Glomerular endothelial cell (primary cell): Measurements from ENCODE around the gene GPR146. TPM values are rescaled to one million over a fixed set of nuclear protein-coding genes. Genes with fewer than 3 reads are reported as not detected.
"Not testable (repeated sequence)": the region's sequence is repeated elsewhere in the genome, so short reads cannot be mapped to it uniquely, and the experiment has no call there.

Experiments
- DNase-seq: peaks from one replicate; pipeline ENCODE4 v3.0.0-alpha.2; 2011; ENCODE audit warnings: low read depth, low spot score; ENCODE audit errors: extremely low read depth
- total RNA-seq: library from RNA; depleted of rRNA; stranded (reverse); fragments of >200 nt; gene quantifications from 2 replicates; pipeline ENCODE4 v1.2.3, GENCODE V29; 2015

The GPR146 gene, protein sequence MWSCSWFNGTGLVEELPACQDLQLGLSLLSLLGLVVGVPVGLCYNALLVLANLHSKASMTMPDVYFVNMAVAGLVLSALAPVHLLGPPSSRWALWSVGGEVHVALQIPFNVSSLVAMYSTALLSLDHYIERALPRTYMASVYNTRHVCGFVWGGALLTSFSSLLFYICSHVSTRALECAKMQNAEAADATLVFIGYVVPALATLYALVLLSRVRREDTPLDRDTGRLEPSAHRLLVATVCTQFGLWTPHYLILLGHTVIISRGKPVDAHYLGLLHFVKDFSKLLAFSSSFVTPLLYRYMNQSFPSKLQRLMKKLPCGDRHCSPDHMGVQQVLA
- 5.4 and 33.5 TPM in 2 replicates for total RNA-seq

DNA sequence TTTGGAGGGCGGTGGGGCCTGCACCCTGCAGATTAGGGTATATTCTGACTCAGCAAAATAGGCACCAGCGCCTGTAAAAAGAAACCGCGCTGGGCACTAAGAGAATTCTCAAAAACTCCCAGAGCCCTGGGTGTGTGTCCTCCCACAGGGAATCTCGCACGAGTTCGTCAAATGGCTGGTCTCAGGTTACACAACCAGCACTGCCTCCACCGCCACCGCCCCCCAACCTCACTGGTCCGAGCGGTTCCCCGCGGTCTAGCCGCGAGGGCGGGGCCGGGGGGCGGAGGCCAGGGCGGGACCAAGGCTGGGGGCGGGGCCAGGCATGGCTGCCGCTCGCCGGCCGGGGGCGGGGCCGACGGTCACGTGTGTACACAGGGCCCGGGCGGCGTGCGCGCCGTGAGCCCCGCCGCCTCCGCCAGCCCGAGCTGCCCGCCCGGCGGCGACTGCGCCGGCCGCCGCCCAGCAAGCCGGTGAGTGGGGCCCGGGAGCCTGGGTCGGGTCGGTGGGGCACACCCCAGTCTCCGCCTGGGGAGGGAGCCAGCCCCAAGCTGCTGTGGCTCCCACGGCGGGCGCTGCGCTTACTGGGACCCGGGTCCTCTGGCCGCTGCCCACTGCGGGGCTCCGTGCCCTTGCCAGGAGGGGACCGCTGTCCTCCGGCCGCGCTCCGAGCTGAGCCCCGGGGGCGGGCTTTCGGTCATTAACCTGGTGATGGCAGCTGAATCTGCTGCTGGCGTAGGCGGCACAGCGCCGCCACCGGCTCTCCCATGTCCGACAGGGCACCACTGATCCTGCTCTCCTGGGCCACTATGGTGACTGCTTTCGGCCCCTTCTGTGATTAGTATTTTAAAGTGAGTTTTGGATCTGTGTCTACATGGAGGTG lies at the start of gene GPR146:
Gene GPR146 (plus strand): TSS at position 358 of the 880 bp plus-strand sequence. CDS start 12,970 bp downstream, outside the sequence.
- no peak for DNase-seq

DNA sequence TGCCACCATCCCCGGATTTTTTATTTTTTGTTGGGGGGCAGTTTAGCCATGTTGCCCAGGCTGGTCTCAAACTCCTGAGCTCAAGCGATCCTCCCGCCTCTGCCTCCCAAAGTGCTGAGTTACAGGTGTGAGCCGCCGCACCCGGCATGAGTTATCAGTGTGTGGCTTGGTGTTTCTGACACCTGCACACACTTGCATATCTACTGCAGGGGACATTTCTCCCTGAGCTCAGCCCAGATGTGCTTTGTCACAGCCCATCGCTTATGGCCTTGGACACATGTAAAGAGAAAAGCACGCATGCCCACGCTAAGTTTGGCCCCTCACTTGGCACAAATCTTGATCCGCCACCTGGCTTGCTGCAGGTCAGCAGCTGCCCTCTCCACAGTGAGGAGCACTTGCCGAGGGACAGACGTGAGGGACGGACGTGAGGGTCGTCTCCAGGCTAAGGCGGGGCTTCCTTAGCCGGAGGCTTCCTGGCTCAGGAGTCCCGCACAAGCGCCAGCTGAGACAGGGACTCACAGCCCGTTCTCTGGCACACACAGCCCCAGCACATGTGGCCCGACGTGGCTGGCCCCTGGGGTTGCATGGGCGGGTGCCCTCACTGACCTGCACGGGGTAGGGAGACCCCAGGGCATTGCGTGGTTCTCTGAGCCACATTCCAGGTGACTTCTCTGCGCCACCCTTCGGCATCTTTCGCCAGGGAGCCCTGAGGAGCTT lies 49.6 kb upstream of the GPR146 start:
- DNase-seq, result no peak

DNA sequence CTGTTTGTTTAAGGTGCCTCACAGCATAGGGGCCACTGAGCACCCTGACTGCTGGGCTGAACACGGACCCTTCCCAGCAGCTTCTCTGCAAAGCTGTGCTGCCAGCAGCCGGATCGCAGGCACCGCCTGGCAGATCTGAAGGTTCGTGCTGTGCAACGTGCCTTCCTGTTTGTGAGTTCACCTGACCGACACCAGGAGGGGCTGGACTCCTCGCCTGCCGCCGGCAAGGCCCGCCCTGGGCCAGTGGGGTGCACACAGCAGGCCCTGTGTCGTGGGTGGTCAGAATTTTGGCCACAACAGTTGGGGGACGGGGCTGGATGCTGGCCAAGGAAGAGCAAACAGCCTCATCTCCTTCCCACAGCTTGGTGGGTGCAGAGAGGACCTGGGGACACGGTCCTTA lies 48.8 kb upstream of the GPR146 start:
- DNase-seq, result no peak

DNA sequence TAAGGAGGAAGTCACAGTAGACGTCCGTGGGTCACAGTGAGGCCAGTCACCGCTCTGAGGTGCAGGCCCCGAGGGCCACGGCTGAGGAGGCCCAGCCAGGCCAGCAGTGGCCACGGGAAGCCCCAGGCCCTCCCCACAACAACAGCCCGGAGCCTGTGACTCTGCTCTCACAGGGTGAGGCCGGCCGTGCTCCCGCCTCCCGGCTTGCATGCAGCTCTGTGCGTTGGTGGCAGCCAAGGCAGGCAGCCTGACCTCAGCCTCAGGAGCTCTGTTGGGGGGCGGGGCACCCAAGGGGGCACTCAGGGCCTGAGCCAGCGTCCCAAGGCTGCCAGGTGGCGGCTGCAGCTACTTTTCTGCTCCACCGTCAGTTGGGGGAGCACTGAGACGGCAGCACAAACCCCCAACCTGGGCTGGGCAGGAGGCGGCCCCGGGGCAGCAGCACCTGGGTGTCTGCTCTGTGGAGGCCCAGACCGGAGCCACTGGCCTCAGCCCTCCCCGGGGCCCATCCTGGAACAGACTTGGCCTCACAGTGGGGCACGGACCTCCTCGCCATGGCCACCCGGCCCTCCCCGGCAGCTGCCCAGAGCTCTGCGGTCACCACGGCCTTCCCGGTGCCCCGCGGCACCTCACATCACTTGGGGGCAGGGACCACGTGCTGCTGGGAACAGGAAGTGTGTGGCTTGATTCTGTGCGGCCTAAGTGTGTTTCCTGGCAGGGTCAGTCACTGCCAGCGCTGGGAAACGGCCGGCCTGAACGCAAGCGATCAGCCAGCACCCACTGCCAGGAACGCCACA lies 48.1 kb upstream of the GPR146 start:
- no peak for DNase-seq

DNA sequence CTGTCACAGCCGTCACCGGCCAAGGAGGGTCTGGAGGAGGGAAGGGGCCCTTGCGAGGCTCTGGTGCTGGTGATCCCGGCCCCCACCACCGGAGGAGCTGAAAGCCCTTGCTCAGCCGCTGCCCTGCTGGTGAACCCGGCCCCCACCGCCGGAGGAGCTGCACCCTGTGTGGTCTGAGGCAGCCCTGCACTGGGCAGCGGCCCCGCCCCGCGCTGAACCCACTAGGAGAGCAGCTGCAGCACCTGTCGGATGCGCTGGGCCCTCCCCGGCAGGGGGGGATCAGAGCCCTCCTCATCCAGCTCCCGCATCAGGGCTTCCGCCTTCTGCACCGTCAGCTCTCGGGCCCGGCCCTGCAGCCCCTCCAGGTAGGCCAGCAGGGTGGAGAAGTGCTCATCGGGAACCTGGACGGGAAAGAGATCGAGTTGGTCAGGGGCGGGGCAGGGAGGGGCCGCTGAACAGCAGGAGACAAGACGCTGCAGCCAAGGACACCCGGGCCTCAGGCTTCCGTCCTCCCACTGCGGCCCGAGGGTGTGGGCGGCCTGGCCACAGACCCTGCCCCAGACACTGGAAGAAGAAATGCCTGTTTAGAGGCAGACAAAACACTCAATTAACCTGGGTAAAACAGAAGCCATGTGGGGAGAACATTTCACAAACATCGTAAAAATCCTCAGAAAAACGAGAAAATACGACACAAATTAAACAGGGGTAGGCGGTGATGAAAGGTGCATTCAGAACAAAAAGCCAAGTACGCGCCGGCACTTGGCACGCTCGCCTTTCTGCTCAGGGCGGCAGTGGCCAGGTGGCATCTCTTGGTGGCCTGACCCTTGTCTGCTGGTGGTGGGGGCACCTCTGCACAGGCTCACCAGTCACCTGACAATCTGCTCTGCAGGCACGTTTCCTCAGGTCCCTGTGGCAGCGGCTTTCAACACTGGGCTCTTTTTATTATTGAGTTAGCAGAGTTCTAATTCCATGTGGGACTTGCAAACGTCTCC lies 46.6 kb upstream of the GPR146 start:
- no peak for DNase-seq

DNA sequence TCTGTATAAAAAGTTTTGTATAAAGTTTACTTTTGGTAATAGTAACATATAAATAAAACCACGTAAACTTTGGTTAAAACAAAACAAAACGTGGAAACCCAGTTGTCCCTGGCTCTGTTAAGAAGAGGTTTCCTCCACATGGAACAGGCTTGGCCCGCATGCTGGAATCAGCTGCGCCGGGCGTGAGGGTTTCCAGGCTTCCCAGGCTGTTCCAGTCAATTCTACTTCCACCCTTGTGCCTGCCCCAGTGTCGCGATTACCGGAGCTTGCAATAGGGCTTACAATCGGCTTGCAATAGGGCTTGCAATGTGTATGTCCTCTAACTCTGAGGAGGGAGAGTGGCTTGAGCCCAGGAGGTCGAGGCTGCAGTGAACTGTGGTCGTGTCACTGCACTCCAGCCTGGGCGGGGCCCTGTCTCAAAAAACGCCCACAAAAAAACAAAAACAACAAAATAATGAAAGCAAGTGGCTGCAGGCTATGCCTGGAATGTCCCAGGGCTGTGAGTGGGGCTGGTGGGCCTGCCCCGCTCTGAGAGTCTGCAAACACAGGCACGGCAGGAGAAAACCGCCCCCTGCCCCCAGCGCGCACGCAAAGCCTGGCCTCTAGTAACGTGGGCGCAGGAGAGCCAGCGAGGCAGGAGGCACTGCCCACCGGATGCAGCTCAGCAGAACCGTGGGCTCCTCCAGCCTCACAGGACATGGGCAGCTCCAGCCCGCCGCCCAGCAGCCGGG lies 45.0 kb upstream of the GPR146 start:
- no peak for DNase-seq

DNA sequence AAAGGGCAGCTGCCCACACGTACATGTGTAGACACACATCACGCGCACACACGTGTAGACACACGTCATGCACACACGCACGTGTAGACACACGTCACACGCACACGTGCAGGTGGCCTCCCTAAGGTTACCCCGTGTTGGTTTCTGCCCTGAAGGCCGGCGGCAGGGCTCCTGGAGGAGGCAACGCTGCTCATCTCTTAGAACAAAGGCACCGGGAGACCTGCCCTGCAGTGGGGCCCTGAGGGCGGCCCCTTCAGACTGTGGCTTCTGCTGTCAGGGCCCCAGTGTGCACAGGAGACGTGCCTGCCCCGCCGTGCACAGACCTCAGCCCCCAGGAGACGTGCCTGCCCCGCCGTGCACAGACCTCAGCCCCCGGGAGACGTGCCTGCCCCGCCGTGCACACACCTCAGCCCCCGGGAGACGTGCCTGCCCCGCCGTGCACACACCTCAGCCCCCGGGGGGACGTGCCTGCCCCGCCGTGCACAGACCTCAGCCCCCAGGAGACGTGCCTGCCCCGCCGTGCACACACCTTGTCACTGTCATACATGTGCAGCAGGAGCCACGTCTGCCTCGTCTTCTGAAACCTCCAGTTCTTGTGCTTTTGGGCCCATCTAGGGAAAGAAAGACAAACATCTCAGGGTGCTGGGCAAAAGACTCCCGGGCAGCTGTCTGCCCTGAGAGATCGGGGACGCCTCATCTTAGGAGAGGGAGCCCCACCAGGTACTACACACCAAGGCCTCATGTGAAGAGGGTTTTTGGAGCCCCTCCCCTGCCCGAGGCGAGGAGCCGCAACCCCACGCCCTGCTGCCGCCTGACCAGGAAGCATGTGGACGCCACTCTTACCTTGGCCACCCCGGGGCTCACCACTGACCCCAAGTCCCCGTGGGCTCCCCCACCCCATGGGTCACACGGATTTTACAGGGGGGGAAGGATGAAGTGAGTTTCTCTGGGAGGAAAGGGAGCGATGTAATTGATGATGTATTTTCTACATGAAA lies 44.1 kb upstream of the GPR146 start:
- no peak for DNase-seq

DNA sequence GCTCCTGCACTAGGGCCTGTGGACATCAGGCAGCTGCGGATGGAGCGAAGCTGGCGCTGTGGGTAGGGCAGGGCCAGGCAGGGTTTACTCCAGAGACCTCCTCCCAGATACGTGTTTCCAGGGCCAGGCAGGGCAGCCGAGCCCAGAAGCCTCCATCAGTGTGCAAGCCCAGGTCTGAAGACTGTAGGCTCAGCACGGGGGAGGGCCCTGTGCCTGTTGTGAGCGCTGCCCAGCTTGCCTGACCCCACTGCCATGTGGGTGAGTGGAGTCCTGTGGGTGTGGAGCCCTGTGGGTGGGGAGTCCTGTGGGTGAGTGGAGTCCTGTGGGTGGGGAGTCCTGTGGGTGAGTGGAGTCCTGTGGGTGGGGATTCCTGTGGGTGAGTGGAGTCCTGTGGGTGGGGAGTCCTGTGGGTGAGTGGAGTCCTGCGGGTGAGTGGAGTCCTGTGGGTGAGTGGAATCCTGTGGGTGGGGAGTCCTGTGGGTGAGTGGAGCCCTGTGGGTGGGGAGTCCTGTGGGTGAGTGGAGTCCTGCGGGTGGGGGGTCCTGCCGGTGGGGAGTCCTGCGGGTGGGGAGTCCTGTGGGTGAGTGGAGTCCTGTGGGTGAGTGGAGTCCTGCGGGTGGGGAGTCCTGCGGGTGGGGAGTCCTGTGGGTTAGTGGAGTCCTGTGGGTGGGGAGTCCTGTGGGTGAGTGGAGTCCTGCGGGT lies 43.1 kb upstream of the GPR146 start:
- not testable (repeated sequence) for DNase-seq

DNA sequence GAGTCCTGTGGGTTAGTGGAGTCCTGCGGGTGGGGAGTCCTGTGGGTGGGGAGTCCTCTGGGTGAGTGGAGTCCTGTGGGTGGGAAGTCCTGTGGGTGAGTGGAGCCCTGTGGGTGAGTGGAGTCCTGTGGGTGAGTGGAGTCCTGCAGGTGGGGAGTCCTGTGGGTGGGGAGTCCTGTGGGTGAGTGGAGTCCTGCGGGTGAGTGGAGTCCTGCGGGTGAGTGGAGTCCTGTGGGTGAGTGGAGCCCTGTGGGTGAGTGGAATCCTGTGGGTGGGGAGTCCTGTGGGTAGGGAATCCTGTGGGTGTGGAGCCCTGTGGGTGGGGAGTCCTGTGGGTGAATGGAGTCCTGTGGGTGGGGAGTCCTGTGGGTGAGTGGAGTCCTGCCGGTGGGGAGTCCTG lies 42.3 kb upstream of the GPR146 start:
- not testable (repeated sequence) for DNase-seq

DNA sequence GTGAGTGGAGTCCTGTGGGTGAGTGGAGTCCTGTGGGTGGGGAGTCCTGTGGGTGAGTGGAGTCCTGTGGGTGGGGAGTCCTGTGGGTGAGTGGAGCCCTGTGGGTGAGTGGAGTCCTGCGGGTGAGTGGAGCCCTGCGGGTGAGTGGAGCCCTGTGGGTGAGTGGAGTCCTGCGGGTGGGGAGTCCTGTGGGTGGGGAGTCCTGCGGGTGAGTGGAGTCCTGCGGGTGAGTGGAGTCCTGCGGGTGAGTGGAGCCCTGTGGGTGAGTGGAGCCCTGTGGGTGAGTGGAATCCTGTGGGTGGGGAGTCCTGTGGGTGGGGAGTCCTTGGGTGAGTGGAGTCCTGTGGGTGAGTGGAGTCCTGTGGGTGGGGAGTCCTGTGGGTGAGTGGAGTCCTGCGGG lies 41.9 kb upstream of the GPR146 start:
- not testable (repeated sequence) for DNase-seq

DNA sequence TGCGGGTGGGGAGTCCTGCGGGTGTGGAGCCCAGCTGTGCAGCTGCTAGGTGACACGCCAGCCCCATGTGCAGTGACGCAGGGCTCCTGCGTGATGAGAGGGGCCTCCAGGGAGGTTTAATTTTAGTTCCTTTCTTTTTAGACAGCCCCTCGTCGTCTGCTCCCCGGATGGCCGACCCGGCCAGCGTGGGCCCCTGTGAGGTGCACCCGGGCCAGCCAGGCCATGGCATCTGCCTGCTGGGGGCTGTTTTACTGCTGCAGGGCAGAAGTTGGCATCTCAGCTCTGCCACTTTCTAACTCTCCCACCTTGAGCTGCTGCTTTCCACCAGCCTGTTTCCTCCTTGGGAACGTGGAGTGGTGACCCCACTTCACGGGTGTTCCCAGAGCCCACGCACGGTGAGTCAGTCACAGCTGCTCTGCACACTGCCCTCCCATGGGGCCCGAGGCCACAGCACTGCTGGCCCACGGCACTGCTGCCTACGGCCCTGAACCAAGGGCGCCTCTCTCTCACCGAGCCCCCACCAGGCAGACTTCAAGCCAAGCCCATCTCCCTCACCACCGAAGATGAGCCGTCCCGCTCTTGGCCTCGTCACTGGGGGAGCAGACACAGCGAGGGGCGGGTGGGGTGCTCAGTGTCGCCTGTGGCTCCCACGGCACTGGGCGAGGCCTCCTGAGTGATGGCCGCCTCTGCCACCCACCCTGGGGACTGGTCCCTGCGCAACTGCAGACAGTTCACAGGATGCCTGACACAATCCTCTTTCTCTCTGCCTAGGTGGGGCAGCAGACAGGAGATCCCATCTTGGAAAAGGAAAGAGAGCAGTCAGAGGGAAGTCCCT lies 40.1 kb upstream of the GPR146 start:
- no peak for DNase-seq

DNA sequence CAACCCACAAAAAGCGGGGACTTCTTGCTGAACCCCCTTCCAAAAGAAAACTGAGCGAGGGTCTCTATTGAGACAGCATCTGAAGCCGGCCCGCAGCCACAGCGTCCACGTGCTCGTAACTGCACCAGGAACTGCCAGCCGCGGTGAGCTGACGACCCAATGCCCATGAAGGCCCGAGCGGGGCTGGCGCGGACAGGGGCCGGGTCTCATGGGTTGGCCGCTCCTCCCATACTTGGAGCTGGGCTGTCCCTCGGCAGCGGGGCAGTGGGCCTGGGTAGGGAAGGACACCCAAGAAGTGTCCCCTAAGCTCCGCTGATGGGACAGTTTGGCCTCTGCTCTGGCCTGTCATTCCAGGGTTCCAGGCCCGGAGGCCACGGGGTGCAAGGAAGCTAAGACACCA lies 39.0 kb upstream of the GPR146 start:
- DNase-seq, result no peak

DNA sequence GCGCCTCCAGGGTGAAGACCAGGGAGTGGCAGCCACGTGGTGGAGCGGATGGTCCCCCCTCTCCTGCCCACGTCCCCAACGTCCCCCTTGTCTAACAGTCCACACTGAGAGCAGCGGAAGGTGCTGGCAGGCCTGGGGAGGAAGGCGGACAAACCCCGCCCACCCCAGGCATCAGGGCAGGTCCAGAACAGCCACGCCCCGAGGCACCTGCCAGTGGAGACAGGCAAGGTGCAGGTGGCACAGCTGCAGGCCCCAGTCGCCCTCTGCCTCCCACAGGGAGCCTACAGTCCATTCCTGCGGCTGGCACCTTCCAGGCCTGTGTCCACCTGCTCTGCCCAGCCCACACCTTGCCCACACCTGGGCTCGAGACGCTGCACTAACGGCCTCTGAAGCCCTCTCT lies 36.4 kb upstream of the GPR146 start:
- DNase-seq, result no peak

DNA sequence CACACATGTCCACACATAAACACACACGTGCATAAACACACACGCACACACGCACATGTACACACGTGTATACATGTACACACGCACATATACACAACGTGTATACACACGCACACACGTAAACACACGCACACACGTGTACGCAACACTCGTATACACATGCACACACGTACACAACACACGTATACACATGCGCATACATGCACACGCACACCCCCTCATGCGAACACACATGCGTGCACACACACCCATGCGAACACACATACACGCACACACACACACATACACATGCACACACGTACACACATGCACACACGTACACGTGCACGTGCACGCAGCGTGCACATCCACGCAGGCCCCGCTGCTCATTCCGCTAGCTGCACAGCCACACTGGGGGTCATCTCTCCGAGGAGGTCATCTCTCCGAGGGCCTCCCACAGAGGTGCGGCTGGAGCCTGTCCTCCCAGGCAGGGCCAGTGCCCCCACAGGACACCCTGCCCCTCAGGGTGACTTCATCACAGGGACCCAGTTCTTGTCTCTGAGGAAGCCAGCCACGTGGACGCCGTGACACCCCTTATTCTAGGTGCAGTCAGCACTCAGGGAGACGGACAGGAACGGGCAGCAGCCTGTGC lies 35.5 kb upstream of the GPR146 start:
- no peak for DNase-seq

DNA sequence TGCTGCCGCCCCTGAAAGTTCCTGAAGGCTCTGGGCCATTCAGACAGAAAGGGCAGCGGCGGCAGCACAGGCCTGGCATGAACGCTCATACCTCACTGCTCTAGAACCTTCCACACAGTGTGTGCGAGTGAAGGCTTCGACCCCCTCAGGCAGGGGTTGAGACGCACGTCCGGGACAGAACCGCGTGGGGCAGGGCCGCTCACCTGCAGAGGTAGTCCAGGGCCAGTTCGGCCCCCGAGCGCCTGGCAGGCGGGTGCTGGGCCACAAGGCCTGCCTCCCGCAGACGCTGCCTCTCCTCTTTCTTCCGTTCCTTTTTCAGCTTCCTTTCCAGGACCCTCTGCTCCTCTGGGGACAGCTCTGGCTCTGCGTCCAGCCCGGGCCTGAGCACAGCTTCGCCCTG lies 34.6 kb upstream of the GPR146 start:
- DNase-seq, result no peak
